T-helper 1 cell (primary cell): ENCODE results near the gene CLTB.

Experiments
- DNase-seq, 5 donors: peaks; one replicate each; pipeline ENCODE4 v3.0.0-alpha.2; 2012 to 2020

The CLTB gene

DNA sequence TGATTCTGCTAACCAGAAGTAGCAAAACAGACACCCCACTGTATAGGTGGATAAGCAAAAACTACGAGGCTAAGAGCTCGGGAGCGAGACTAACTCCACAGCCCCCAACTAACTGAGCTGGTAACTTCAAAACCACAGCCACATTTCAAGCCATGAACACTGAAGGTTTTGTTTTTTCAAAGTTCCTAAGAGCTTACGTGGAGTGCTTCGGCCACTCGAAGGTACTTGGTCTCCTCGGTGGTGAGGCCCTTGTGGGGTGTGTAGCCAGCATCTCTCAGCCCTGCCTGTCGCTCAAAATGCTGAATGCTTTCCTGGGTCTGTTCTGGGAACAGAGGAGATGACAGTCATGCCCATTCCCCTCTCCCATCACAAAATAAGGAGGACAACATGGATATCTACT is 65.9 kb downstream of the CLTB start:
- no peak for DNase-seq

DNA sequence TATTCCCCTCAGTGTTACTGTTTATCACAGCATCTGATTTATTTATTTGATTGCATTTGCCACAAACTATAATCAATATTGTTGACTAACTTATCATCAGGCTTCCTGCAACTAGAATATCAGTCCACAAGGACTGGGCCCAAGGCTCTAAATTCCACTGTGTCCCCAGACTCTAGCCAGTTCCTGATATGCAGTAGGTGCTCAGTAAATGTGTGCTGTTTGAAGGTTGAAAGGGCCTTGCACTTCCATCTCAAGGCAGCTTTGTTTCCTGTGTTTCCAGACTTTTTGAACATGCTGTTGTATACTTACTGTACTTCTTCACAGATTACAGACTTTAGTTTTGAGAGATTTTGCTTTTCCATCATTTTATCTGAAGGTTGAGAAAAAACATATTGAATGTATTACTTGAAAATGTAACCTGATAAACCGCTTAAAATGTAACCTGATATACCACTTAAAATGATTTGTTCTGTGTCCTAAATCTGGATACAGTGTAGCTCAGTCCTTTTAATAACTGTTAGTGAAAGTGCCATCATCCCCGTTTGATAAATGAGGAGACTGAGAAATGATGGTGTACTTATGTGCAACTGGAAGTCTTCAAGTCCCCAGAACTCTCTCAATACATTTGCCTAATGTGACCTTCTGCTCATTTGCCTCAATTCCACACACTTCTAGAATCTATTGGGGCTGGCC is 73.4 kb downstream of the CLTB start:
- no peak for DNase-seq
